ENCODE results near the gene TMEM267. TPM values are rescaled to one million over a fixed set of nuclear protein-coding genes. Genes with fewer than 3 reads are reported as not detected.

Gene TMEM267
- total and polyA plus RNA-seq, 4 donors, result 7.4 to 16.5 (median 12.2) TPM

DNA sequence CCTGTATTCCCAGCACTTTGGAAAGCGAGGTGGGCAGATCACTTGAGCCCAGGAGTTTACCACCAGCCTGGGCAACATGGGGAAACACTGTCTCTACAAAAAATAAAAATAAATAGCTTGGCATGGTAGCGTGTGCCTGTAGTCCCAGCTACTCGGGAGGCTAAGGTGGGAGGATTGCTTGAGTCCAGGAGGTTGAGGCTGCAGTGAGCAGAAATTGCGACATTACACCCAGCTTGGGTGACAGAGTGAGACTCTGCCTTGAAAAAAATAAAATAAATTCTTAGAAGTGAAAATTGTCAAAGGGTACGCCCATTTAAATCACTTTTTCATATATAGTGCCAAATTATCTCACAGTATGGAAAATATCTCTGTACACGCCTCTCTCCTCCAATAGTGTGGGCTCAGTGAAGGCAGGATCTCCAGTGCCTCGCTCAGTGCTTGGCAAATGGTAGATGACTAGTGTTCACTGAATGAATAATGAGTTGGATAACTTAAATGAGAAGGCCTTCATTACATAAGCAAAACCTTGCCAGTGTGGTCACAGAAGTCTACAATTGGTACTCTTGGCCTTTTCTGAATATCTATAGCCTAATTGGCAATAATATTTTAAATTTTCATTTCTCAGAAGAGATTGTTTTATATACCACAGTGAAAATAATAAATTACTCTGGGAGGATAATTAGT, 62.1 kb downstream of the TMEM267 start:
- TF ChIP-seq, protein P1, sequence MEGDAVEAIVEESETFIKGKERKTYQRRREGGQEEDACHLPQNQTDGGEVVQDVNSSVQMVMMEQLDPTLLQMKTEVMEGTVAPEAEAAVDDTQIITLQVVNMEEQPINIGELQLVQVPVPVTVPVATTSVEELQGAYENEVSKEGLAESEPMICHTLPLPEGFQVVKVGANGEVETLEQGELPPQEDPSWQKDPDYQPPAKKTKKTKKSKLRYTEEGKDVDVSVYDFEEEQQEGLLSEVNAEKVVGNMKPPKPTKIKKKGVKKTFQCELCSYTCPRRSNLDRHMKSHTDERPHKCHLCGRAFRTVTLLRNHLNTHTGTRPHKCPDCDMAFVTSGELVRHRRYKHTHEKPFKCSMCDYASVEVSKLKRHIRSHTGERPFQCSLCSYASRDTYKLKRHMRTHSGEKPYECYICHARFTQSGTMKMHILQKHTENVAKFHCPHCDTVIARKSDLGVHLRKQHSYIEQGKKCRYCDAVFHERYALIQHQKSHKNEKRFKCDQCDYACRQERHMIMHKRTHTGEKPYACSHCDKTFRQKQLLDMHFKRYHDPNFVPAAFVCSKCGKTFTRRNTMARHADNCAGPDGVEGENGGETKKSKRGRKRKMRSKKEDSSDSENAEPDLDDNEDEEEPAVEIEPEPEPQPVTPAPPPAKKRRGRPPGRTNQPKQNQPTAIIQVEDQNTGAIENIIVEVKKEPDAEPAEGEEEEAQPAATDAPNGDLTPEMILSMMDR (IDR thresholded peaks at IDR 0.05; ENCODE audit: control extremely low read depth, extremely low read depth), result no peak
- Histone ChIP-seq H3K9me3 (ENCODE audit: control insufficient read depth in 4 of 4, insufficient read depth in 3 of 4, low read length in 3 of 4) (no peaks in the 10 kb centered on the region), H3K9ac (ENCODE audit: insufficient read depth in 1 of 2, low read length in 2 of 2) (no peak overlapping the region), H3K36me3 (ENCODE audit: control insufficient read depth in 4 of 4, insufficient read depth in 4 of 4, low read length in 4 of 4) (no peaks in the 10 kb centered on the region), H3K4me1 (ENCODE audit: control insufficient read depth in 5 of 5, insufficient read depth in 5 of 5, low read length in 5 of 5) (peaks cover 0 to 2% (median 0%) of the 10 kb centered on the region in 5 donors), H3K27me3 (ENCODE audit: control insufficient read depth in 3 of 3, insufficient read depth in 3 of 3, low read length in 2 of 3) (no peaks in the 10 kb centered on the region), H3K4me3 (no peak overlapping the region), H3K27ac (ENCODE audit: low read depth in 1 of 2, low read length in 1 of 2) (no peak overlapping the region)
- DNase-seq (no peak), ATAC-seq (ENCODE audit: insufficient read depth, low FRiP score) (no peak)
- WGBS, 2 donors, result 91 to 92% methylated on average over 7 of the region's 7 CpGs

DNA sequence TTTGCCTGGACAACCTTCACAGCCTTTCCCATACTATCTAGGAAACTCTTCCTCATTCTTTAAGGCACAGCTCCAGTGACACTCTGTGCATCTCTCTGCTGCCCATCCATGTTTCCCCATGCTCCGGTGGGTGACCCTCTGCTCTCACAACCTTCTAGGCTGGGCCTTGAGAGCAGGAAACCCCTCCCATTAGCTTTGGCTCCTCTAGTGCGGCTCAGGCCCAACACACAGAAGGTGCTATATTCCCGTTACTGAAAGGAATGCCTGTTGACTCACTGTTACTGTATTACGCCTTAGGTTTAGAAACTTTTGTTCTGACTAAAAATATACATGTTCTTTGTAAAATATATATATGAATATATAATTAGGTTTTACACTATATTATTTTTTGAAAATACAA, 63.4 kb downstream of the TMEM267 start:
- H3K9ac ChIP-seq (ENCODE audit: insufficient read depth in 1 of 2, low read length in 2 of 2), result no peak overlapping the region

DNA sequence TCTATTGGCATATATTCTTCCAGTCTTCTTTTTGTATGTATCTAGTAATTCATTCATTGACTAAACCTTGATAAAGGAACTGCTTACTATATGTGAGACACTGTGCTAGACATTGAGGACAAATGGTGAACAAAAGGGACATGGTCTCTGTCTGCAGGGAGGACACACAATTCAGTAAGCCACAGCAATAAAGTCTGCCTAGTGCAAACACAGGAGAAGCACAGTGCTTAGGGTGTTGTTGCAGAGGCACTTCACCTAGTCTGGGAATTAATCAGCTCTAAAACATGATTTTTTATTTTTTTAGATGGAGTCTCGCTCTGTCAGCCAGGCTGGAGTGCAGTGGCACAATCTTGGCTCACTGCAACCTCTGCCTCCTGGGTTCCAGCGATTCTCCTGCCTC, 65.1 kb downstream of the TMEM267 start:
- WGBS, 2 donors, result 89 to 96% methylated on average over 2 of the region's 2 CpGs
- Histone ChIP-seq H3K27ac (ENCODE audit: low read depth in 1 of 2, low read length in 1 of 2) (no peak overlapping the region), H3K9me3 (ENCODE audit: control insufficient read depth in 4 of 4, insufficient read depth in 3 of 4, low read length in 3 of 4) (no peaks in the 10 kb centered on the region), H3K4me3 (no peak overlapping the region), H3K9ac (ENCODE audit: insufficient read depth in 1 of 2, low read length in 2 of 2) (no peak overlapping the region), H3K4me1 (ENCODE audit: control insufficient read depth in 5 of 5, insufficient read depth in 5 of 5, low read length in 5 of 5) (peaks cover 0 to 2% (median 0%) of the 10 kb centered on the region in 5 donors), H3K27me3 (ENCODE audit: control insufficient read depth in 3 of 3, insufficient read depth in 3 of 3, low read length in 2 of 3) (no peaks in the 10 kb centered on the region), H3K36me3 (ENCODE audit: control insufficient read depth in 4 of 4, insufficient read depth in 4 of 4, low read length in 4 of 4) (no peaks in the 10 kb centered on the region)
- DNase-seq, result no peak
- ATAC-seq (ENCODE audit: insufficient read depth, low FRiP score), result no peak
- TF ChIP-seq, protein P1 (IDR thresholded peaks at IDR 0.05; ENCODE audit: control extremely low read depth, extremely low read depth), result no peak

More for the DNA sequence above, 63.4 kb downstream of the TMEM267 start:
- Histone ChIP-seq H3K4me1 (ENCODE audit: control insufficient read depth in 5 of 5, insufficient read depth in 5 of 5, low read length in 5 of 5) (peaks cover 0 to 2% (median 0%) of the 10 kb centered on the region in 5 donors), H3K27ac (ENCODE audit: low read depth in 1 of 2, low read length in 1 of 2) (no peak overlapping the region), H3K36me3 (ENCODE audit: control insufficient read depth in 4 of 4, insufficient read depth in 4 of 4, low read length in 4 of 4) (no peaks in the 10 kb centered on the region), H3K27me3 (ENCODE audit: control insufficient read depth in 3 of 3, insufficient read depth in 3 of 3, low read length in 2 of 3) (no peaks in the 10 kb centered on the region), H3K4me3 (no peak overlapping the region), H3K9me3 (ENCODE audit: control insufficient read depth in 4 of 4, insufficient read depth in 3 of 4, low read length in 3 of 4) (no peaks in the 10 kb centered on the region)
- no peak for ATAC-seq (ENCODE audit: insufficient read depth, low FRiP score)
- 70 to 78% methylated on average over 4 of the region's 4 CpGs for WGBS, 2 donors
- DNase-seq, result no peak
- TF ChIP-seq, protein P1 (IDR thresholded peaks at IDR 0.05; ENCODE audit: control extremely low read depth, extremely low read depth), result no peak

All from lung (tissue), 12 donors.